ENCODE measurements around the gene MRPL37.
"Not testable (repeated sequence)": the region's sequence is repeated elsewhere in the genome, so short reads cannot be mapped to it uniquely, and the experiment has no call there.

The MRPL37 gene

DNA sequence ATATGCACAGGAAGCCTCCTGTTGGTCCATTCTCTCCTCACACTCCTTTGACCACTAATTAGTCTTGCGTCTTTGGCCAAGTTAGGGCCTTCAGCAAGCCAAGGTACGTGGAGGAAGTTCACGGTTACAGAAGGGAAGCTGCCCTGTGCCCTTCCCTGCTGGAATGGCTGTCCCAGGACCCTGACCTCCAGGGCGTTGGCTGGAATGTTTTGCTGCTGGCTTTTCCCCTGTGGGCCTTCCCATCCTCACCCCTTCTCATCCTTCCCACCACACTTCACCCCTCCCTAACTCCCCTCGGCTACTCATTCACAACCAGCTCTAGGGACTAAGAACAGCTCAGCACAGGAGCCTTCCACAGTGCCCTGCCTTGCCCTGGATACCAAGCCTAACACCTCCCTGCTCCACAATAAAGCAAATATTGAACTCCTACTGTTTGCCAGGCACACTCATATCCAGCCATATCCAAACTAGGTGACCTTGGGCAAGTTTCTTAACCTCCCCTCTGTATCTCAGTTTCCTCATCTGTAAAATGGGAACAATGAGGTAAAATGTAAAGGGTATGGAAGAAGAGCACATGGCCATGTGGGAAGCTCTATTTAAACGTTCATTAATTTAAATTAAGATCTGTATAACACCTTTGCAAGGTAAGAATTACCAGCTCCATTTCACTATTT is 38.3 kb upstream of the MRPL37 start:
- no peak overlapping the region for H3K4me3 ChIP-seq (ENCODE audit: low read depth, low read length)
- H3K27ac ChIP-seq (ENCODE audit: low read depth, low read length): no peak overlapping the region
- no peaks in the 10 kb centered on the region for H3K27me3 ChIP-seq (ENCODE audit: control insufficient read depth, insufficient read depth, low read length)
- no peaks in the 10 kb centered on the region for H3K36me3 ChIP-seq (ENCODE audit: control insufficient read depth, insufficient read depth, low read length)
- no peaks in the 10 kb centered on the region for H3K4me1 ChIP-seq (ENCODE audit: control insufficient read depth, insufficient read depth, low read length)
- H3K9ac ChIP-seq (ENCODE audit: low read depth, low read length): no peak overlapping the region
- no peaks in the 10 kb centered on the region for H3K9me3 ChIP-seq (ENCODE audit: control insufficient read depth, insufficient read depth, low read length)

- Histone ChIP-seq H3K9ac (ENCODE audit: low read depth, low read length) (no peak overlapping the region), H3K27ac (ENCODE audit: low read depth, low read length) (no peak overlapping the region), H3K4me3 (ENCODE audit: low read depth, low read length) (no peak overlapping the region), H3K27me3 (ENCODE audit: control insufficient read depth, insufficient read depth, low read length) (no peaks in the 10 kb centered on the region), H3K36me3 (ENCODE audit: control insufficient read depth, insufficient read depth, low read length) (no peaks in the 10 kb centered on the region), H3K9me3 (ENCODE audit: control insufficient read depth, insufficient read depth, low read length) (no peaks in the 10 kb centered on the region), H3K4me1 (ENCODE audit: control insufficient read depth, insufficient read depth, low read length) (no peaks in the 10 kb centered on the region)
Observed at GRCh38 chr1:54163051-54163450, 36.9 kb upstream of the MRPL37 start.

GRCh38 chr1:54163573-54163972 is 36.4 kb upstream of the MRPL37 start:
- Histone ChIP-seq H3K9me3 (ENCODE audit: control insufficient read depth, insufficient read depth, low read length) (no peaks in the 10 kb centered on the region), H3K27ac (ENCODE audit: low read depth, low read length) (no peak overlapping the region), H3K27me3 (ENCODE audit: control insufficient read depth, insufficient read depth, low read length) (no peaks in the 10 kb centered on the region), H3K4me3 (ENCODE audit: low read depth, low read length) (no peak overlapping the region), H3K9ac (ENCODE audit: low read depth, low read length) (no peak overlapping the region), H3K4me1 (ENCODE audit: control insufficient read depth, insufficient read depth, low read length) (no peaks in the 10 kb centered on the region), H3K36me3 (ENCODE audit: control insufficient read depth, insufficient read depth, low read length) (no peaks in the 10 kb centered on the region)

DNA sequence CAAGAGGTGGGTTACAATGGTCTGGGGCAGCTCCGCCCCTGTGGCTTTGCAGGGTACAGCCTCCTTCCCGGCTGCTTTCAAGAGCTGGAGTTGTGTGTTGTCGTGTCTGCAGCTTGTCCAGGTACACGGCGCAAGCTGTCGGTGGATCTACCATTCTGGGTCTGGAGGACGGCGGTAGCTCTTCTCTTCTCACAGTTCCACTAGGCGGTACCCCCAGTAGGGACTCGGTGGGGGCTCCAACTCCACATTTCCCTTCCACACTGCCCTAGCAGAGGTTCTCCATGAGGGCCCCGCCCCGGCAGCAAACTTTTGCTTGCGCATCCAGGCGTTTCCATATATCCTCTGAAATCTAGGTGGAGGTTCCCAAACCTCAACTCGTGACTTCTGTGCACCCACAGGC is 34.8 kb upstream of the MRPL37 start:
- Histone ChIP-seq H3K27ac (ENCODE audit: low read depth, low read length) (no peak overlapping the region), H3K9me3 (ENCODE audit: control insufficient read depth, insufficient read depth, low read length) (no peaks in the 10 kb centered on the region), H3K4me3 (ENCODE audit: low read depth, low read length) (no peak overlapping the region), H3K9ac (ENCODE audit: low read depth, low read length) (no peak overlapping the region), H3K27me3 (ENCODE audit: control insufficient read depth, insufficient read depth, low read length) (no peaks in the 10 kb centered on the region), H3K36me3 (ENCODE audit: control insufficient read depth, insufficient read depth, low read length) (no peaks in the 10 kb centered on the region), H3K4me1 (ENCODE audit: control insufficient read depth, insufficient read depth, low read length) (no peaks in the 10 kb centered on the region)

DNA sequence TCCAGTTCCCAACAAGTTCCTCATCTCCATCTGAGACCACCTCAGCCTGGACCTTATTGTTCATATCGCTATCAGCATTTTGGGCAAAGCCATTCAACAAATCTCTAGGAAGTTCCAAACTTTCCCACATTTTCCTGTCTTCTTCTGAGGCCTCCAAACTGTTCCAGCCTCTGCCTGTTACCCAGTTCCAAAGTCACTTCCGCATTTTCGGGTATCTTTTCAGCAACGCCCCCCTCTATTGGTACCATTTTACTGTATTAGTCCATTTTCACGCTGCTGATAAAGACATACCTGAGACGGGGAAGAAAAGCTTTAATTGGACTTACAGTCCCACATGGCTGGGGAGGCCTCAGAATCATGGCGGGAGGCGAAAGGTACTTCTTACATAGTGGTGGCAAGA is 33.6 kb upstream of the MRPL37 start:
- H3K36me3 ChIP-seq (ENCODE audit: control insufficient read depth, insufficient read depth, low read length); H3K4me1 ChIP-seq (ENCODE audit: control insufficient read depth, insufficient read depth, low read length); H3K27ac ChIP-seq (ENCODE audit: low read depth, low read length); H3K9me3 ChIP-seq (ENCODE audit: control insufficient read depth, insufficient read depth, low read length); H3K4me3 ChIP-seq (ENCODE audit: low read depth, low read length); H3K27me3 ChIP-seq (ENCODE audit: control insufficient read depth, insufficient read depth, low read length); H3K9ac ChIP-seq (ENCODE audit: low read depth, low read length): not testable (repeated sequence)

DNA sequence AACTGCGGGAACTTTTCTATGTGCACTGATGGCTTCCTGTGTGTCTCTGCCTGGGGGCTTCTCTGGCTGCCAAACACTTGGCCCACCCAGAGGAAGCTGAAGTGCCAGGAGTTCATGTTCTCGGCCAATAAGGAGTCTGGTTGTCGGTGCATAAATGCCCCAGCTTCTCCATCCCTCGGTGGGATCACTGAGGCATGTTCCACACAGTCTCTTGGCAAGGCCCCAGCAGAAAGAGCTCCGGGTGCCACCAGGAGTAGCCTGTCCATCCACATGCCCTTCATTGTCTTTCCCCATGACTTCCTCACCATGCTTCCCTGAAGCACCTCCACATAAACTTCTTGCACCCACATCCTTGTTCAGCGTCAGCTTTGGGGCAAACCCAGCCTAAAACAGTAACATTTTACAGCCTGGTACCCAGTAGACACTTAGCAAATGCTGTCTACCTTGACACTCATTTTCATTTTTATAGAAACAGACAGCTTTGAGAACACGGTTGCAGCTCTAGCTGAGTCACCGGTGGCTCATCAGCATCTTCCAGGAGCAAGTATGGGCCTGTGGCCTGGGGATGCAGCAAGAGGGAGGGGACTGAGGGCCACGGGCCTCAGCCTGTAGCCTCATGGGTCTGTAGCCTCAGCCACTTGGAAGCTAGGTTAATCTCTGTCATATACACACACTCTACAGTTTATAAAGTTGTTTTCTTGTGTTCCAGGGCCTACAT is 32.4 kb upstream of the MRPL37 start:
- H3K4me1 ChIP-seq (ENCODE audit: control insufficient read depth, insufficient read depth, low read length): no peaks in the 10 kb centered on the region
- H3K9me3 ChIP-seq (ENCODE audit: control insufficient read depth, insufficient read depth, low read length): no peaks in the 10 kb centered on the region
- H3K27ac ChIP-seq (ENCODE audit: low read depth, low read length): no peak overlapping the region

DNA sequence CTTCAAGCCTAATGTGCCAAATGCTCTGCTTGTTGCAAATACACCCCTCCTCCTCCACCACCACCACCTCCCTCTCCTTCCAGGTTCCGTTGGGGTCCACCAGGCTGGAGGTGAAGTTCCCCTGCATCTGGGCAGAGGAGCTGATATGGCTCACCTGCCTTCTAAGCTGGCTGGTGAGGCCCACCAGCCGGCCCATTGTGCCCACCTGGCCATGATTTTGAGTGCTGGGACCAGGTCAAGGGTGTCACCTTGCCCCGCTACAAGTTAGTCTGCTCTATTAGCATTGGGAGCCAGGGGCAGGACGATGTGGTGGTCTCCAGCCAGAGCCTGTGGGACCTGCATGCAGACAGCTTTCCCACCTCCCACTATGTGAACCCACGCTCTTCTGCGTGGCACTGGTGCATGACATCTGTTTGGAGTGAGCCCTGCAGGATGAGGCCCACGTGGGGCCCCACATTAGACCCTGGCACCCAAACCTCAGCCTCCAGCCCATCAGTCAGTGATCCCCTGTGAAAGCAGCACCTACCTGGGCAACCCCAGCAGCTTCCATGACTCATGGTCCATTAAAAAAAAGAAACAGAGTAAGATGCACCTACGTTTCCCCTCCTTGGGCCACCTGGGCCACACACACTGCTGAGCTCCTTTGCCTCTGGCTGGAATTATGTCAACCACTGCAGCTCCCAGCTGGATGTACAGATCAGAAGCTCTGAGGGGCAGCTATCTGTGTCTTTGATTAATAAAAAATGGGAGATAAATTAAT is 31.6 kb upstream of the MRPL37 start:
- Histone ChIP-seq H3K27me3 (ENCODE audit: control insufficient read depth, insufficient read depth, low read length) (no peaks in the 10 kb centered on the region), H3K9ac (ENCODE audit: low read depth, low read length) (no peak overlapping the region), H3K36me3 (ENCODE audit: control insufficient read depth, insufficient read depth, low read length) (no peaks in the 10 kb centered on the region), H3K27ac (ENCODE audit: low read depth, low read length) (no peak overlapping the region), H3K4me3 (ENCODE audit: low read depth, low read length) (no peak overlapping the region), H3K4me1 (ENCODE audit: control insufficient read depth, insufficient read depth, low read length) (no peaks in the 10 kb centered on the region), H3K9me3 (ENCODE audit: control insufficient read depth, insufficient read depth, low read length) (no peaks in the 10 kb centered on the region)

More for the DNA sequence above, 32.4 kb upstream of the MRPL37 start:
- Histone ChIP-seq H3K36me3 (ENCODE audit: control insufficient read depth, insufficient read depth, low read length) (no peaks in the 10 kb centered on the region), H3K9ac (ENCODE audit: low read depth, low read length) (no peak overlapping the region), H3K4me3 (ENCODE audit: low read depth, low read length) (no peak overlapping the region), H3K27me3 (ENCODE audit: control insufficient read depth, insufficient read depth, low read length) (no peaks in the 10 kb centered on the region)

GRCh38 chr1:54169068-54169467 is 30.9 kb upstream of the MRPL37 start:
- Histone ChIP-seq H3K27ac (ENCODE audit: low read depth, low read length) (no peak overlapping the region), H3K4me1 (ENCODE audit: control insufficient read depth, insufficient read depth, low read length) (no peaks in the 10 kb centered on the region), H3K4me3 (ENCODE audit: low read depth, low read length) (no peak overlapping the region), H3K36me3 (ENCODE audit: control insufficient read depth, insufficient read depth, low read length) (no peaks in the 10 kb centered on the region), H3K9me3 (ENCODE audit: control insufficient read depth, insufficient read depth, low read length) (no peaks in the 10 kb centered on the region), H3K9ac (ENCODE audit: low read depth, low read length) (no peak overlapping the region), H3K27me3 (ENCODE audit: control insufficient read depth, insufficient read depth, low read length) (no peaks in the 10 kb centered on the region)

- Histone ChIP-seq H3K9me3 (ENCODE audit: control insufficient read depth, insufficient read depth, low read length) (no peaks in the 10 kb centered on the region), H3K36me3 (ENCODE audit: control insufficient read depth, insufficient read depth, low read length) (no peaks in the 10 kb centered on the region), H3K27me3 (ENCODE audit: control insufficient read depth, insufficient read depth, low read length) (no peaks in the 10 kb centered on the region), H3K4me3 (ENCODE audit: low read depth, low read length) (no peak overlapping the region), H3K27ac (ENCODE audit: low read depth, low read length) (no peak overlapping the region), H3K9ac (ENCODE audit: low read depth, low read length) (no peak overlapping the region), H3K4me1 (ENCODE audit: control insufficient read depth, insufficient read depth, low read length) (no peaks in the 10 kb centered on the region)
Observed at GRCh38 chr1:54171016-54171415, 29.0 kb upstream of the MRPL37 start.

- Histone ChIP-seq H3K9ac (ENCODE audit: low read depth, low read length) (no peak overlapping the region), H3K36me3 (ENCODE audit: control insufficient read depth, insufficient read depth, low read length) (no peaks in the 10 kb centered on the region), H3K9me3 (ENCODE audit: control insufficient read depth, insufficient read depth, low read length) (no peaks in the 10 kb centered on the region), H3K4me3 (ENCODE audit: low read depth, low read length) (no peak overlapping the region), H3K27me3 (ENCODE audit: control insufficient read depth, insufficient read depth, low read length) (no peaks in the 10 kb centered on the region), H3K4me1 (ENCODE audit: control insufficient read depth, insufficient read depth, low read length) (no peaks in the 10 kb centered on the region), H3K27ac (ENCODE audit: low read depth, low read length) (no peak overlapping the region)
Observed at GRCh38 chr1:54171606-54172005, 28.4 kb upstream of the MRPL37 start.
